Fibroblast of mammary gland (primary cell): ENCODE data around the gene MRS2.

Experiments
- DNase-seq: peaks from one replicate; pipeline ENCODE4 v3.0.0-alpha.2; 2010; ENCODE audit warnings: low read depth
- H3K4me3 ChIP-seq: 2 replicates; pipeline ENCODE4 v1.5.1; 2011; ENCODE audit warnings: low read depth, mild to moderate bottlenecking, low read length, moderate library complexity; ENCODE audit not compliant: control insufficient read depth
- CTCF ChIP-seq: conservative IDR thresholded peaks from 2 replicates; pipeline ENCODE4 v1.5.1; 2011; ENCODE audit warnings: low read depth, low read length, inconsistent platforms; ENCODE audit not compliant: control insufficient read depth, insufficient read depth

The MRS2 gene

GRCh38 chr6:24441599-24441904 lies 38.8 kb downstream of the MRS2 start:
- no peak for TF ChIP-seq CTCF
- no peak overlapping the region for H3K4me3 ChIP-seq

GRCh38 chr6:24444588-24444987 lies 41.9 kb downstream of the MRS2 start:
- no peak for DNase-seq
- no peak overlapping the region for H3K4me3 ChIP-seq
- TF ChIP-seq CTCF, result no peak

More at GRCh38 chr6:24441599-24441904, 38.8 kb downstream of the MRS2 start:
- DNase-seq, result no peak

GRCh38 chr6:24445704-24446103 lies 43.0 kb downstream of the MRS2 start:
- no peak for DNase-seq
- TF ChIP-seq CTCF, result no peak
- no peak overlapping the region for H3K4me3 ChIP-seq

DNA sequence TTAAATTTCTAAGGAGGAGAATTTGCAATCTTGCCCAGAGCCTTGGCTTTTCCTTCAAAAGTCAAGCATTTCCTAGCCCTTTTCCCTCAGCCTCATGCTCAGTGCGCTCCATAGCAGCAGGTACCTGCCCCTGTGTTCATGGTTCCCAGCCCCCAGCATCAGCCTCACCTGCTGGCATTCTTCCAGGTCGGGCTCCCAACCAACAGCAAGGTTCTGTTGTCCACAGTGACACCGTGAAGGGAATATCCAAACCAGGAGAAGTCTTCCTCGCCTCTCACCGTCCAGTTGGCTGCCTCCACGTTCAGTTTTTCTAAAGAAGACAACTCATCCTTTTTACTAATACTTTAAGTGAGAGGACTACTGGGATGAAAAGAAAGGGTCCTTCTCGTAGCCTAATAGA lies 43.9 kb downstream of the MRS2 start:
- TF ChIP-seq CTCF, result no peak
- DNase-seq, result no peak
- H3K4me3 ChIP-seq, result no peak overlapping the region

DNA sequence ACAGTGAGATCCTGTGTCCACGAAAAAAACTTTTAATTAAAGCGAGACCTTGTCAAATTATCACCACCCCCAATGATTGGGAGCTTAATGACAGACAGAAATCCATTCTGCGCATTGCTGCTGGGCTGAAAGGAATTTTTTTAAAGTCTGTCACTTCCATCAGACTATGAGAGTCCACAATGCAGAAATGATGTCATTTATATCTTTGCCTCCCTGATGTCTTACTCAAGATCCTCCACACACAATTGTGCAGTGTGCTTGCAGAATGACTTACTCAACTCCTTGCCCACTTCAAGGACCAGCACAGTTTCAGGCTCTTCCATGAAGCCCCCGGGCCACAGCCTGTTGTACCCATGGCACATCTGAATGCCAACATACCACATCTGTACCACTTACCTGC lies 45.7 kb downstream of the MRS2 start:
- DNase-seq, result no peak
- TF ChIP-seq CTCF, result no peak
- no peak overlapping the region for H3K4me3 ChIP-seq

DNA sequence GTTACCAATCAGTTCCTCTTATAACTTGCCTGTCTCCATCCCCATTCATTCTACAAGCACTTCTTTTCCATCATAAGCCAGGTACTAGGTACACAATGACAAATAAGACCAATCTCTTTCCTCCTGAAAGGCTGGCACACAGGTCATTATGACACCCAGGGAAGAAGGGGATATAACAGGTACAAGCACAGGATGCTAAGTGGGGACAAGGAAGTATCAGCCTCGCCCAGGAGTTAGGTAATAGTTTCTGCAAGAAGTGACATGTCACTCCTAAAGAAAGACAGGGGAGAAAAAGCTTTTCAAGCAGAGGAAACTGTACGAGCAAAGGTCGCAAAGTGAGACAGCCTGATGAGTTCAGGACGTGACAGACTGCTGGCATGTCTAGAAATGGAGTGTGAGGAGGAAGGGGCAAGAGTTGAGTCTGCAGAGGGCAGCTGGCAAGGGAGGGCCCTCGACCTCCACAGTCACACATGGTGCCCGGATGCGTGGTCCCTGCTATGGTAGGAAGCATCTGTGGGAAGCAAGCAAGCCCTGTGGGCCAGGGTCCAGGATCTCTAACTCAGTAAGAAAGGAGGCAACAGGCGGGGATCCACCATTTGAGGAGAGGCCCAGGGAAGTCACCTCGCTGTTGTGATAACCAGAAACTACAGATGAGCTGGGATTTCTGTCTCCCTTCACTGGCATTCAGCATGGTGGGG lies 46.2 kb downstream of the MRS2 start:
- no peak for TF ChIP-seq CTCF
- no peak overlapping the region for H3K4me3 ChIP-seq
- DNase-seq, result no peak
